ENCODE data around the gene ZNF516.

DNA sequence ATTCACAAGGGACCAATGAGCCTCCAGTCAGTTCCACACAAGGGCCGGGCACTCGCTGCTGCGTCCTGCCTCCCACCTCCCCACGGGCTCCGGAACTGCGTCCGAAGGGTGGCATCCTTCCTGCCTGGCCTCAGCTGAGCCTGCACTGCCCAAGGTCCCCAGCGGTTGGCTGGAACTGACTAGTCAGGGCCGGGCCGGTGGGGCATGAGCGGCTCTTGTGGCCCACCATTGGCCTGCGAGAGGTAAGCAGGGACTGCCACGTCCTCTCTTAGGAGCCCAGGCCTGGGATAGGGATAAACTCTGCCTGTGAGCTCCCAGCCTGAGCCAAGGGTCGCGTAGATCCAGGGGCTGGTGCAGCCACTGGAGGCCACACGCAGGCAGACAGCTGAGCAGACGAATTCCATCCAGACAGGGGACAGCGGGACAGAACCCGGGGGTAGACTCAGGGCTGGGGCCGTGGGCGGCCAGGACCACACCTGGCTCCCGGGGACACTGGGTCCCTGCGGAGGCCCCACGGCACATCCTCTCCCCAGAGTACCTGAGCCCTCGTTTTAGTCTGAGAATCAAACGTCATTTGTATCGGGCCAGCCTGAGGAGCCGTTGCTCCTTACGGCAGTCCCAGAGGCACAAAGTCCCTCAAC is 148.4 kb downstream of the ZNF516 start:
- TF ChIP-seq RAD21 (IDR thresholded peaks at IDR 0.05; ENCODE audit: low read length) (no peak), POLR2A (IDR thresholded peaks at IDR 0.05; ENCODE audit: low read depth, low read length) (no peak), MAZ (IDR thresholded peaks at IDR 0.05; ENCODE audit: borderline replicate concordance, low read depth, low read length) (no peak), CTCF (conservative IDR thresholded peaks at IDR 0.05; ENCODE audit: low read depth, low read length) (no peak), CEBPB (IDR thresholded peaks at IDR 0.05; ENCODE audit: low read depth, low read length) (no peak)
